DOHH2 (cell line): ENCODE results near the gene NALF2.

ENCODE experiments used
- H3F3A ChIP-seq: fragments of 200-600 bp; sonication (generic), shearing (Covaris generic); 2 replicates; pipeline ENCODE4 v1.6.0; 2016; ENCODE audit warnings: antibody characterized with exemption, mild to moderate bottlenecking; ENCODE audit not compliant: control insufficient read depth, insufficient read depth
- H3K27ac ChIP-seq: fragments of 200-600 bp; sonication (generic); 2 replicates; pipeline ENCODE4 v1.5.1; 2014; ENCODE audit warnings: low read depth, mild to moderate bottlenecking, low read length, moderate library complexity
- H3K27me3 ChIP-seq: fragments of 200-600 bp; sonication (generic); 2 replicates; pipeline ENCODE4 v1.6.1; 2014; ENCODE audit warnings: mild to moderate bottlenecking, low read length, mixed read lengths; ENCODE audit not compliant: control insufficient read depth
- H3K36me3 ChIP-seq: fragments of 200-600 bp; sonication (generic); 2 replicates; pipeline ENCODE4 v1.6.1; 2014; ENCODE audit warnings: mild to moderate bottlenecking, low read length, moderate library complexity, mixed read lengths; ENCODE audit not compliant: control insufficient read depth
- H3K4me1 ChIP-seq: fragments of 200-600 bp; sonication (generic); 2 replicates; pipeline ENCODE4 v1.6.1; 2014; ENCODE audit warnings: mild to moderate bottlenecking, low read length, mixed read lengths; ENCODE audit not compliant: control insufficient read depth
- H3K4me2 ChIP-seq: fragments of 200-600 bp; sonication (generic); 2 replicates; pipeline ENCODE4 v1.6.0; 2014; ENCODE audit warnings: mild to moderate bottlenecking, low read length, moderate library complexity
- H3K4me3 ChIP-seq: fragments of 200-600 bp; sonication (generic); 2 replicates; pipeline ENCODE4 v1.5.1; 2014; ENCODE audit warnings: mild to moderate bottlenecking, low read length, mixed read lengths
- H3K79me2 ChIP-seq: fragments of 200-600 bp; sonication (generic); 2 replicates; pipeline ENCODE4 v1.6.1; 2014; ENCODE audit warnings: mild to moderate bottlenecking, low read length, mixed read lengths; ENCODE audit not compliant: control insufficient read depth
- H3K9me2 ChIP-seq: fragments of 200-600 bp; sonication (generic); replicated peaks from 2 replicates; pipeline ENCODE4 v1.6.1; 2014; ENCODE audit warnings: mild to moderate bottlenecking, low read length, mixed read lengths; ENCODE audit not compliant: control insufficient read depth
- H3K9me3 ChIP-seq: fragments of 200-600 bp; sonication (generic); 2 replicates; pipeline ENCODE4 v1.6.1; 2014; ENCODE audit warnings: antibody characterized with exemption, low read length, mixed read lengths; ENCODE audit not compliant: control insufficient read depth, insufficient read depth
- H4K20me1 ChIP-seq: fragments of 200-600 bp; sonication (generic); 2 replicates; pipeline ENCODE4 v1.6.0; 2014; ENCODE audit warnings: low read depth, mild to moderate bottlenecking, antibody characterized with exemption, low read length, moderate library complexity; ENCODE audit not compliant: control insufficient read depth, insufficient read depth
- EZH2phosphoT487 ChIP-seq: fragments of 200-600 bp; sonication (generic); IDR thresholded peaks from 2 replicates; pipeline ENCODE4 v1.6.1; 2017; ENCODE audit warnings: borderline replicate concordance, mild to moderate bottlenecking, antibody characterized with exemption, low read length, moderate library complexity, mixed read lengths
- TF ChIP-seq, protein P1 (sequence below): fragments of 200-600 bp; sonication (generic); IDR thresholded peaks from one replicate; pipeline ENCODE4 v1.5.1; 2014; ENCODE audit warnings: antibody characterized with exemption, mild to moderate bottlenecking, low read depth, low read length; ENCODE audit not compliant: poor library complexity, severe bottlenecking

NALF2 gene

DNA sequence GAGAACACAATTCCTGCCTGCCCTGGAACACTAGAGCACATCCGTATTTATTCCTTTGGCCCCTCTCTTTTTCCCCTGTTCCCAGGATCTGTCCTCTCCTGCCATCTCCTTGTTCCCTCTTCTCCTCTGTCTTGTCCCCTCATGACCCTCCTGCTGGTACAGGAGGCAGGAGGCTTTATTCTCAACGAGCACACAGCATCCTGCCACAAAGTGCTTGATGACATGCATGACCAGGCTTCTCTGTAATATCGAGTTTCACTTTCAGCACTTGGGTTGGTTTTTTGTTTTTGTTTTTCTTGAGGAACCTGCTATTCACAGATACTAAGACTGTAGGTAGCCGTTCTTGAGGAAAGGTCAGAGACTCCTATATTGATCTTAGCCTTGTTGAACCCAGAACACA, 35.3 kb downstream of the NALF2 start:
- Histone ChIP-seq H3K27me3 (no peaks in the 10 kb centered on the region), H3K27ac (no peak overlapping the region), H3K4me2 (no peak overlapping the region), H3F3A (no peaks in the 10 kb centered on the region), H3K79me2 (no peaks in the 10 kb centered on the region), H3K4me3 (no peak overlapping the region), H3K9me2 (no peaks in the 10 kb centered on the region), H4K20me1 (no peaks in the 10 kb centered on the region), H3K36me3 (no peaks in the 10 kb centered on the region), H3K9me3 (no peaks in the 10 kb centered on the region), H3K4me1 (no peaks in the 10 kb centered on the region)
- TF ChIP-seq, protein P1, sequence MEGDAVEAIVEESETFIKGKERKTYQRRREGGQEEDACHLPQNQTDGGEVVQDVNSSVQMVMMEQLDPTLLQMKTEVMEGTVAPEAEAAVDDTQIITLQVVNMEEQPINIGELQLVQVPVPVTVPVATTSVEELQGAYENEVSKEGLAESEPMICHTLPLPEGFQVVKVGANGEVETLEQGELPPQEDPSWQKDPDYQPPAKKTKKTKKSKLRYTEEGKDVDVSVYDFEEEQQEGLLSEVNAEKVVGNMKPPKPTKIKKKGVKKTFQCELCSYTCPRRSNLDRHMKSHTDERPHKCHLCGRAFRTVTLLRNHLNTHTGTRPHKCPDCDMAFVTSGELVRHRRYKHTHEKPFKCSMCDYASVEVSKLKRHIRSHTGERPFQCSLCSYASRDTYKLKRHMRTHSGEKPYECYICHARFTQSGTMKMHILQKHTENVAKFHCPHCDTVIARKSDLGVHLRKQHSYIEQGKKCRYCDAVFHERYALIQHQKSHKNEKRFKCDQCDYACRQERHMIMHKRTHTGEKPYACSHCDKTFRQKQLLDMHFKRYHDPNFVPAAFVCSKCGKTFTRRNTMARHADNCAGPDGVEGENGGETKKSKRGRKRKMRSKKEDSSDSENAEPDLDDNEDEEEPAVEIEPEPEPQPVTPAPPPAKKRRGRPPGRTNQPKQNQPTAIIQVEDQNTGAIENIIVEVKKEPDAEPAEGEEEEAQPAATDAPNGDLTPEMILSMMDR = no peak

DNA sequence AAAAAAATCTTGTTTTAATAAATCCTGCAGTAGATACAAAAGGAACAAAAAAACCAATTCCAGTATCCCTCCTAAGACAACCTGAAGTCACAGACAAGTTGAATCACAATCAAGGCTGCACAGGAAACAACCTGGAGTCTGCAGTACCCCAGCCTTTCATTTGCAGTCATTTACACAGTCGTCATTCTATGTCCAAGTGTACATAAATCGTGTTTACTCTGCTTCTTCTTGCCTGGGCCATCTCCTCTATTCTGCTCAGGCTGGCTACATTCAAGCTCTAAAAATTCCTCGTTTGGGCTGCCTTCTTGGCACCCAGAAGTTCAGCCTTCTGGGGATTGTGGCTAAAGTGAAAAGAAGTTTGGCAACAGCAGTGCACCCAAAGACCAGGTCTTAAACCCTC, 37.8 kb downstream of the NALF2 start:
- H3K27ac ChIP-seq = no peak overlapping the region
- no peaks in the 10 kb centered on the region for H3K9me2 ChIP-seq
- no peaks in the 10 kb centered on the region for H3K36me3 ChIP-seq
- no peak overlapping the region for H3K4me2 ChIP-seq
- H3F3A ChIP-seq = no peaks in the 10 kb centered on the region
- no peaks in the 10 kb centered on the region for H3K79me2 ChIP-seq
- peaks cover under 1% of the 10 kb centered on the region; the same call in 1 of the 2 replicates for H3K9me3 ChIP-seq
- TF ChIP-seq, protein P1 = no peak
- TF ChIP-seq EZH2phosphoT487 = no peak
- no peaks in the 10 kb centered on the region for H3K27me3 ChIP-seq
- H3K4me3 ChIP-seq = no peak overlapping the region
- no peaks in the 10 kb centered on the region for H4K20me1 ChIP-seq
- no peaks in the 10 kb centered on the region for H3K4me1 ChIP-seq

DNA sequence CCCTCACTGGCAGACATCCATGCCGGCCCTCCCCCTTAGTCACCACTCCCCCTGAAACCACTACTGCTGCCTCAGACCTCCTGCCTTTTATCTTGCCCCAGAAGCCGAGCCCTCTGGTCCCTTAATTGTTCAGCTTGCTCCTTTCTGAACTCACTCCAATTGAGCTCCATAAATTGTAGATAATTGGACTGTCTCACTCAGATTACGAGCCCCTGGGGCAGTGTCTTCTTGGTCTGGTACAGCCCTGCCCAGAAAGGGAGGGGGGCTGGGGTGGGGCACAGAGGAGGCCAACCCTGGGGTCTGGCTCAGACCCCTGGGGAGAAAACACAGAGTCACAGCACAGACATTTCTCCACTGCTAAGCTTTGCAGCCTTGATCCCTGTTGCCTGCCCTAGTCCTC, 39.4 kb downstream of the NALF2 start:
- no peak for TF ChIP-seq EZH2phosphoT487
- TF ChIP-seq, protein P1 = no peak
- Histone ChIP-seq H3K9me2 (no peaks in the 10 kb centered on the region), H3F3A (no peaks in the 10 kb centered on the region), H4K20me1 (no peaks in the 10 kb centered on the region), H3K4me1 (no peaks in the 10 kb centered on the region), H3K79me2 (no peaks in the 10 kb centered on the region), H3K36me3 (no peaks in the 10 kb centered on the region), H3K27ac (no peak overlapping the region), H3K4me2 (no peak overlapping the region), H3K9me3 (peaks cover 2% of the 10 kb centered on the region; the same call in 1 of the 2 replicates), H3K27me3 (no peaks in the 10 kb centered on the region), H3K4me3 (no peak overlapping the region)

DNA sequence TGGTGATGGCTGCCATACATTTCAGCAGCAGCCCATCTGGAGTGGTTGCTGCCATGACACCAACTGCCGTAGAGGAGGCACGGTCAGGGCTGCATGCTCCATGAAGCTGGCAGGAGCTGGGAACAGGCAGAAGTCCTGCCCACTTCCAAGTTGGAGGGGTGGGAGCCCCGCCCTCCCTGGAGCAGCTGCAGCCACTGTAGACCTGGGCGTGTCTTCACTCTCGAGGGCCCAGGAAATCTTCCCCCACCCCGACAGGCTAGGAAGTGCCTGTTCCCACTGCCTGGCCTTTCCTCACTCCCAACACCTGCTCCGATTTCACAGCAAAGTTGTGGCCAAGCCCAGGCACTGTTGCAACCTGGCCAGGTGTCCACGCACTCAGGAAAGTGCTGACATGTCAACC, 42.3 kb downstream of the NALF2 start:
- Histone ChIP-seq H3K27ac (no peak overlapping the region), H3K4me2 (no peak overlapping the region), H3K4me1 (no peaks in the 10 kb centered on the region), H3K27me3 (no peaks in the 10 kb centered on the region), H3K9me3 (peaks cover 2% of the 10 kb centered on the region; the same call in 1 of the 2 replicates), H3K79me2 (no peaks in the 10 kb centered on the region), H3K4me3 (no peak overlapping the region), H3K36me3 (no peaks in the 10 kb centered on the region), H3F3A (no peaks in the 10 kb centered on the region), H3K9me2 (no peaks in the 10 kb centered on the region), H4K20me1 (no peaks in the 10 kb centered on the region)
- no peak for TF ChIP-seq EZH2phosphoT487
- TF ChIP-seq, protein P1 = no peak
